K562 (cell line): ENCODE measurements around the gene RNF17. TPM values are rescaled to one million over a fixed set of nuclear protein-coding genes. Genes with fewer than 3 reads are reported as not detected.

Source experiments
- C11orf30 ChIP-seq: fragments of 450-650 bp; IDR thresholded peaks from 2 replicates; pipeline ENCODE4 v1.6.1; 2016; ENCODE audit warnings: low read depth, mild to moderate bottlenecking
- CHD2 ChIP-seq: IDR thresholded peaks from 2 replicates; pipeline ENCODE4 v1.6.1; 2011; ENCODE audit warnings: low read depth, low read length
- CREBBP ChIP-seq: IDR thresholded peaks from one replicate; pipeline ENCODE4 v1.6.1; 2012; ENCODE audit warnings: low read depth, mild to moderate bottlenecking, control low read depth, inconsistent platforms, low read length
- KDM2B ChIP-seq: fragments of 250-450 bp; sonication (Bioruptor Pico); IDR thresholded peaks from 2 replicates; pipeline ENCODE4 v1.8.0; 2021; ENCODE audit warnings: mild to moderate bottlenecking, moderate library complexity
- KDM5B ChIP-seq: fragments of 200-600 bp; sonication (generic); IDR thresholded peaks from 2 replicates; pipeline ENCODE4 v1.6.1; 2012; ENCODE audit warnings: low read depth, mild to moderate bottlenecking, moderate library complexity, low read length, control low read depth, inconsistent platforms; ENCODE audit not compliant: insufficient replicate concordance
- LCOR ChIP-seq: sonication (generic); formaldehyde crosslinking; IDR thresholded peaks from 2 replicates; pipeline ENCODE4 v1.8.0; 2022; ENCODE audit warnings: mild to moderate bottlenecking, missing genetic modification reagents
- MYBL2 ChIP-seq, 2 experiments: fragments of 450-650 bp in 1 of 2; sonication (generic) in 1 of 2; formaldehyde crosslinking in 1 of 2; IDR thresholded peaks; 2 replicates each; pipeline versions ENCODE4 v1.6.1 to v1.8.1; 2017 to 2022; ENCODE audit warnings: borderline replicate concordance in 1 of 2, inconsistent platforms in 1 of 2, low read depth in 1 of 2, mild to moderate bottlenecking in 1 of 2, missing genetic modification reagents in 1 of 2, moderate library complexity in 1 of 2
- NRF1 ChIP-seq, 2 experiments: fragments of 450-650 bp; IDR thresholded peaks in 1 of 2; conservative IDR thresholded peaks in 1 of 2; 2 replicates each; pipeline ENCODE4 v1.6.1; 2014; ENCODE audit warnings: mild to moderate bottlenecking in 2 of 2
- POLR2H ChIP-seq: IDR thresholded peaks from 2 replicates; pipeline ENCODE4 v1.6.1; 2016; ENCODE audit warnings: missing genetic modification characterization, low read depth, mild to moderate bottlenecking, control low read depth, missing compliant biosample characterization, moderate library complexity
- RFX1 ChIP-seq: fragments of 450-650 bp; IDR thresholded peaks from 2 replicates; pipeline ENCODE4 v1.6.1; 2016; ENCODE audit warnings: mild to moderate bottlenecking, moderate library complexity
- RHOXF2B ChIP-seq: fragments of 250-450 bp; sonication (Bioruptor Pico); conservative IDR thresholded peaks from 2 replicates; pipeline ENCODE4 v1.5.1; 2021
- SMARCA4 ChIP-seq: fragments of 450-650 bp; IDR thresholded peaks from 2 replicates; pipeline ENCODE4 v1.6.1; 2016
- SMC3 ChIP-seq: conservative IDR thresholded peaks from 2 replicates; pipeline ENCODE4 v1.6.1; 2011; ENCODE audit warnings: low read depth, low read length, improper control_type of control experiment; ENCODE audit not compliant: insufficient read depth
- ZNF224 ChIP-seq: sonication (generic); formaldehyde crosslinking; IDR thresholded peaks from 2 replicates; pipeline ENCODE4 v1.8.0; 2022; ENCODE audit warnings: mild to moderate bottlenecking, missing genetic modification reagents
- ZNF263 ChIP-seq: sonication (generic); formaldehyde crosslinking; IDR thresholded peaks from 2 replicates; pipeline ENCODE4 v1.8.0; 2022; ENCODE audit warnings: mild to moderate bottlenecking, missing genetic modification reagents, borderline replicate concordance
- ZNF695 ChIP-seq: fragments of 450-650 bp; formaldehyde crosslinking; IDR thresholded peaks from 2 replicates; pipeline ENCODE4 v1.4.0; 2020; ENCODE audit warnings: mild to moderate bottlenecking, moderate library complexity
- polyA plus RNA-seq, 8 experiments: library from polyadenylated mRNA; depleted of rRNA in 4 of 8; stranded (reverse) in 5 of 8; unstranded in 3 of 8; fragments of >200 nt; fragmentation: Nextera tagmentation in 2 of 8; fragmentation: Illumina TruSeq in 1 of 8; extraction: Ambion mirVana in 2 of 8; extraction: Trizol in 1 of 8; gene quantifications; 2 replicates each; pipeline versions ENCODE4 v1.2.1 to v1.2.3, GENCODE V29; 2011 to 2014; ENCODE audit warnings: inconsistent platforms in 1 of 8, missing spikeins in 1 of 8
- total RNA-seq, 7 experiments: library from RNA; depleted of rRNA in 6 of 7; stranded (reverse); fragments of >200 nt in 6 of 7; fragmentation: Illumina TruSeq in 2 of 7; extraction: Trizol in 2 of 7; gene quantifications; 2 replicates each; pipeline versions ENCODE4 v1.2.1 to v1.2.3, GENCODE V29; 2011 to 2021; ENCODE audit warnings: low replicate concordance in 1 of 7
- TF ChIP-seq, protein P1 (sequence below), 2 experiments: fragments of 200-800 bp in 1 of 2; sonication (Bioruptor generic) in 1 of 2; sonication (generic) in 1 of 2; formaldehyde crosslinking in 1 of 2; IDR thresholded peaks in 1 of 2; conservative IDR thresholded peaks in 1 of 2; 2 replicates each; pipeline versions ENCODE4 v1.5.0 to v1.6.1; 2016 to 2020; ENCODE audit warnings: missing compliant biosample characterization in 1 of 2, missing genetic modification characterization in 1 of 2, missing genetic modification reagents in 1 of 2
- TF ChIP-seq, protein P2 (sequence below): fragments of 450-650 bp; formaldehyde crosslinking; IDR thresholded peaks from 2 replicates; pipeline ENCODE4 v1.4.0; 2022; ENCODE audit warnings: missing genetic modification characterization
- TF ChIP-seq, protein P3 (sequence below): sonication (generic); formaldehyde crosslinking; IDR thresholded peaks from 2 replicates; pipeline ENCODE4 v1.8.0; 2023; ENCODE audit warnings: mild to moderate bottlenecking, missing genetic modification reagents
- TF ChIP-seq, protein P4 (sequence below): fragments of 250-450 bp; sonication (Bioruptor Pico); IDR thresholded peaks from 2 replicates; pipeline ENCODE4 v1.4.0; 2020; ENCODE audit warnings: mild to moderate bottlenecking, moderate library complexity, borderline replicate concordance

RNF17 gene
- total and polyA plus RNA-seq, 9 of the 15 experiments (the other 6 are each of a cell fraction or from before 2014, with no cell fraction given) = 0.11 to 0.90 (median 0.58) TPM

DNA sequence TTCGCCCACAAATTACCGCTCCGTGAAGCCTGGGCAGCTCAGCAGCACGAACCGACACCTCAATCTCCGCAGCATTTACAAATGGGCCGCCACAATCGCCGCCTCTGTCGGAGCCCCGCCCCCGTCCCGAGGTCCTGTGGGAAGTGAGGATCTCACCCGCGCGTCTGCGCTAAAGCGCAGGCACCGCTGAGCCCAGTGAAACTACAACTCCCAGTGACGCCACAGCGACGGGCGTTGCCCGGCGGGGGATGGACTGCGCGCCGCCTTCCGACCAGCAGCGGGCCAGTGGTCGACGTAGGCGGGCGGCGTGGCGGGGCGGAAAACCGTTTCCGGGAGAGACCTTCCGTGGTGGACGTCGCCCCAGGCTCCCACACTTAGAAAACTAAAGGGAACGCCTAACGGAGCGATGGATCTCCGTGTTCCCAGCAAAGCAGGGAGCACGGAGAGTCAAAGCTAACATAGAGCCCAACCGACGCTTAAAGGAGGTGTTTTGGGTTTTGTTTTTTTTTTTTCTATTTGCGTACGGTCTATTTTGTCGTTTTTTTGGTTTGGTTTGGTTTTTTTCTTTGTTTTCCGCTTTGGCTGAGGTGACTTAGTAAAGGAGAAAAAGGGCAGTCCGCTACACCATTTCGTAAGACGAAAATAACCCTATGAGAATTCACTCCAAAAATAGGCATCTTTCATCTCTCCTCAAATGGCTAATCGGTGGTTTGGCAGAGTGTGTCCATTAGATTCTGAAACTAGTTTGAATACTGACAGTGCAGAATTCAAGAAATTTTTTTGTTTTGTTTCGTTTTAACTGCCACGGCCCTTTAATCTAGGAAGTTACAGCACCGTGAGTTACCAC lies 159.0 kb downstream of the RNF17 start (continued):
- TF ChIP-seq NRF1 (conservative IDR thresholded peaks at IDR 0.05 in 1 of 2, IDR thresholded peaks at IDR 0.05 in 1 of 2) (peak; percentile 88 to 91), C11orf30 (no peak; the same call in 1 of the 2 replicates), MYBL2 (IDR thresholded peaks at IDR 0.05; ENCODE audit: low read depth) (0 out of 2 replicates have a peak, but pooled peaks have one; percentile 29), MYBL2 (CRISPR knock-in tag; IDR thresholded peaks at IDR 0.05; ENCODE audit: borderline replicate concordance) (no peak), CHD2 (peak; percentile 59; the same call in 1 of the 2 replicates), KDM5B (peak; percentile 85), POLR2H (peak; percentile 94), ZNF263 (peak; percentile 100), SMC3 (no peak), RHOXF2B (CRISPR knock-in tag) (no peak), LCOR (CRISPR knock-in tag) (no peak), ZNF695 (no peak), SMARCA4 (peak; percentile 51), RFX1 (peak; percentile 43; the same call in 1 of the 2 replicates), KDM2B (CRISPR knock-in tag) (no peak), ZNF224 (CRISPR knock-in tag) (no peak), CREBBP (no peak)
- TF ChIP-seq, protein P1, sequence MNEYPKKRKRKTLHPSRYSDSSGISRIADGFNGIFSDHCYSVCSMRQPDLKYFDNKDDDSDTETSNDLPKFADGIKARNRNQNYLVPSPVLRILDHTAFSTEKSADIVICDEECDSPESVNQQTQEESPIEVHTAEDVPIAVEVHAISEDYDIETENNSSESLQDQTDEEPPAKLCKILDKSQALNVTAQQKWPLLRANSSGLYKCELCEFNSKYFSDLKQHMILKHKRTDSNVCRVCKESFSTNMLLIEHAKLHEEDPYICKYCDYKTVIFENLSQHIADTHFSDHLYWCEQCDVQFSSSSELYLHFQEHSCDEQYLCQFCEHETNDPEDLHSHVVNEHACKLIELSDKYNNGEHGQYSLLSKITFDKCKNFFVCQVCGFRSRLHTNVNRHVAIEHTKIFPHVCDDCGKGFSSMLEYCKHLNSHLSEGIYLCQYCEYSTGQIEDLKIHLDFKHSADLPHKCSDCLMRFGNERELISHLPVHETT (CRISPR knock-in tag; conservative IDR thresholded peaks at IDR 0.05 in 1 of 2, IDR thresholded peaks at IDR 0.05 in 1 of 2) = peak in 1 of 2 experiments; percentile 91; a peak in 2 of 4 replicates
- TF ChIP-seq, protein P2, sequence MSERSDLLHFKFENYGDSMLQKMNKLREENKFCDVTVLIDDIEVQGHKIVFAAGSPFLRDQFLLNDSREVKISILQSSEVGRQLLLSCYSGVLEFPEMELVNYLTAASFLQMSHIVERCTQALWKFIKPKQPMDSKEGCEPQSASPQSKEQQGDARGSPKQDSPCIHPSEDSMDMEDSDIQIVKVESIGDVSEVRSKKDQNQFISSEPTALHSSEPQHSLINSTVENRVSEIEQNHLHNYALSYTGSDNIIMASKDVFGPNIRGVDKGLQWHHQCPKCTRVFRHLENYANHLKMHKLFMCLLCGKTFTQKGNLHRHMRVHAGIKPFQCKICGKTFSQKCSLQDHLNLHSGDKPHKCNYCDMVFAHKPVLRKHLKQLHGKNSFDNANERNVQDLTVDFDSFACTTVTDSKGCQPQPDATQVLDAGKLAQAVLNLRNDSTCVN (CRISPR knock-in tag) = no peak
- TF ChIP-seq, protein P3, sequence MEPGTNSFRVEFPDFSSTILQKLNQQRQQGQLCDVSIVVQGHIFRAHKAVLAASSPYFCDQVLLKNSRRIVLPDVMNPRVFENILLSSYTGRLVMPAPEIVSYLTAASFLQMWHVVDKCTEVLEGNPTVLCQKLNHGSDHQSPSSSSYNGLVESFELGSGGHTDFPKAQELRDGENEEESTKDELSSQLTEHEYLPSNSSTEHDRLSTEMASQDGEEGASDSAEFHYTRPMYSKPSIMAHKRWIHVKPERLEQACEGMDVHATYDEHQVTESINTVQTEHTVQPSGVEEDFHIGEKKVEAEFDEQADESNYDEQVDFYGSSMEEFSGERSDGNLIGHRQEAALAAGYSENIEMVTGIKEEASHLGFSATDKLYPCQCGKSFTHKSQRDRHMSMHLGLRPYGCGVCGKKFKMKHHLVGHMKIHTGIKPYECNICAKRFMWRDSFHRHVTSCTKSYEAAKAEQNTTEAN (CRISPR knock-in tag) = no peak
- TF ChIP-seq, protein P4, sequence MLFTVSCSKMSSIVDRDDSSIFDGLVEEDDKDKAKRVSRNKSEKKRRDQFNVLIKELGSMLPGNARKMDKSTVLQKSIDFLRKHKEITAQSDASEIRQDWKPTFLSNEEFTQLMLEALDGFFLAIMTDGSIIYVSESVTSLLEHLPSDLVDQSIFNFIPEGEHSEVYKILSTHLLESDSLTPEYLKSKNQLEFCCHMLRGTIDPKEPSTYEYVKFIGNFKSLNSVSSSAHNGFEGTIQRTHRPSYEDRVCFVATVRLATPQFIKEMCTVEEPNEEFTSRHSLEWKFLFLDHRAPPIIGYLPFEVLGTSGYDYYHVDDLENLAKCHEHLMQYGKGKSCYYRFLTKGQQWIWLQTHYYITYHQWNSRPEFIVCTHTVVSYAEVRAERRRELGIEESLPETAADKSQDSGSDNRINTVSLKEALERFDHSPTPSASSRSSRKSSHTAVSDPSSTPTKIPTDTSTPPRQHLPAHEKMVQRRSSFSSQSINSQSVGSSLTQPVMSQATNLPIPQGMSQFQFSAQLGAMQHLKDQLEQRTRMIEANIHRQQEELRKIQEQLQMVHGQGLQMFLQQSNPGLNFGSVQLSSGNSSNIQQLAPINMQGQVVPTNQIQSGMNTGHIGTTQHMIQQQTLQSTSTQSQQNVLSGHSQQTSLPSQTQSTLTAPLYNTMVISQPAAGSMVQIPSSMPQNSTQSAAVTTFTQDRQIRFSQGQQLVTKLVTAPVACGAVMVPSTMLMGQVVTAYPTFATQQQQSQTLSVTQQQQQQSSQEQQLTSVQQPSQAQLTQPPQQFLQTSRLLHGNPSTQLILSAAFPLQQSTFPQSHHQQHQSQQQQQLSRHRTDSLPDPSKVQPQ = no peak
